GM12892 (cell line): ENCODE data around the gene MEX3C.

ENCODE experiments used
- POLR2A ChIP-seq: IDR thresholded peaks from 2 replicates; pipeline ENCODE4 v1.6.1; 2011; ENCODE audit warnings: low read depth, low read length, control low read depth
- POLR2AphosphoS5 ChIP-seq: IDR thresholded peaks from 2 replicates; pipeline ENCODE4 v1.6.1; 2011; ENCODE audit warnings: low read depth, low read length, control low read depth
- TAF1 ChIP-seq: IDR thresholded peaks from 2 replicates; pipeline ENCODE4 v1.6.1; 2011; ENCODE audit warnings: low read depth, mild to moderate bottlenecking, control low read depth, low read length, borderline replicate concordance

DNA sequence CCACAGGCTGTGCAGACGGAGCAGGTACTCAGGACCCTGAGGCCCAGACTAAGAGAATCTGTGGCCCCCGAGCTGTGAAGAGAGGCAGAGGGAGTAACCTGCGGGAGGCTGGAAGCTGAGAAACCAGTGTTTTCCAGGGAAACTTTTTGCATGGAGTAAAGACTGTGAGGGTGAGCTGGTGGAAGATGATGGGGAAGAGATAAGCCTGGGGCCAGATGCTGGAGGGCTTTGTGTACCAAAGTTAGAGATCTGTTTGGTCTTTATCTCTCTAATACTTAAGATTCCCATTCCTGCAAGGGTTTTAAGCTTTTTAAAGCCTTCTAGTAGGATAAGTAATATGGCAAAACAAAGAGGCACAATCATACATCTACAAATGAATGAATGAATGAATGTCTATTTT, 43.7 kb upstream of the MEX3C start:
- TF ChIP-seq POLR2AphosphoS5 (no peak), POLR2A (no peak), TAF1 (no peak)
